Stimulated activated CD4-positive, alpha-beta T cell treated with anti-CD3 and anti-CD28 coated beads, Interleukin-15, amount 100 ng/mL, for 24 hours (primary cell): ENCODE measurements around the gene SLC5A12.
"Not testable (repeated sequence)": the region's sequence is repeated elsewhere in the genome, so short reads cannot be mapped to it uniquely, and the experiment has no call there.

Experiments used
- DNase-seq: peaks from one replicate; pipeline ENCODE4 v3.0.0-alpha.2; 2020

The SLC5A12 gene

DNA sequence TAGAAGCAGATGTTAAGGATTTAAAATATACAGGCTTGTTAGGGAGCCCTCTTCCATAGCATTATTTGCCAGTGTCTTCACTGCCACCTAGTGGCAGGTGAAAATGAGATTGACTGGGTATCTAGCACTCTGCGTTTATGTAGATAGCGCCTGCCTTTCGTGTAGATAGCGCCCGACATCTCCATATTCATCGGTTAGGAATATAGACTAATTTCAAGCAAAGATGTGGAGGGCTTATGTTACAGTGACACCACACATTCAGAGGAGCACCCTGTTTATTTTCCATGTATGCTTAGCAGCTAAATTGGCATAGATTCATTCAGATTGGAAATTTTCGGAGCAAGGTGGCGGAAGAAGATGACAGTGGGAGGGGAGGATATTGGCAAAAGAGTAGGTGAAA is 72.0 kb downstream of the SLC5A12 start:
- DNase-seq = peak; percentile 39

DNA sequence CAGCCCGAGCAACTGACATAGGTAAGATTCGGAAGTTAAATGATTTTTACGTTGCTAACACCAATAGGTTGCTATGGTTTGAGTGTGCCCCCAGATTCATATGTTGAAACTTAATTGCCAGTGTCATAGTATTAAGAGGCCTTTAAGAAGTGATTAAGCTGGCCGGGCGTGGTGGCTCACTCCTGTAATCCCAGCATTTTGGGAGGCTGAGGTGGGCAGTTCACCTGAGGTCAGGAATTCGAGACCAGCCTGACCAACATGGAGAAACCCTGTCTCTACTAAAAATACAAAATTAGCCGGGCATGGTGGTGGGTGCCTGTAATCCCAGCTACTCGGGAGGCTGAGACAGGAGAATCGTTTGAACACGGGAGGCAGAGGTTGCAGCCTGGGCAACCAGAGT is 78.5 kb downstream of the SLC5A12 start:
- DNase-seq = not testable (repeated sequence)

DNA sequence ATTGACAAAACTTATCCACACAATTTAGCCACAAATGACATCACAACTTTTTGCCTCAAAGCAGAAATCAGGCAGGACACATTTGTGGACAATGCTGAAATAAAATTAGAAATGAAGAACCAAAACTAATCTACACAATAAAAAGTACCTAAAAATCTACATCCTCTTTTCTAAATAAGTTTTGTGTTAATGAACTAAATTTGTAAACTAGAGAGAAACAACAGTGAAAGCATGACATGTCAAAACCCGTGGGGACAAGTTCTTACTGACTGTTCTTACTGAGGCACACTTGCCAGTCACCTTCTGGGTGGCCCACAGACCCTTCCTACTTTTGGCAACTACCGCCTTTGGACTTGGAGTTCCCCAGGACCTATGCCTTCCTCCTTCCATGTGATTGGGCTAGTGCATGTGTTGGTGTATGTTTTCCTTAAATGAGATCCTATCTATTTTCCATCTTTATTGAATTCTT is 89.1 kb downstream of the SLC5A12 start:
- no peak for DNase-seq

DNA sequence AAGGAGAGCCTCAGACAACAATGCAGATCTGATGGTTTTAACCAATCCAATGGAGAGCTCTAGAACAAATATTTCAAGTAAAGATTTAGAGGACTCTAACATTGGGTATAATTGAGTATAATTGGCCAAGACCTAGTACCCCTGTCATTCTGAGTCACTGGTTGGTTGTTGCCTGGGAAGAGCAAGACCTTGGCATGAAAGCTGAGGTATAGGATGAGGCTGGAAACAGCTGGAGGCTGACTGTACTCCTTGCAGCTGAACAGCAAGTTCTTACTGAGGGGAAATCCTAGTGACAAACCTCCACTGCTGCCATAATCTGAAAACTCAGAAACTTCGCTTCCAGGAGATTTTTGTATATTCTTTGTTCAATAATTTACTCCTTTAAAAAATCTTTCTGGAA is 95.5 kb downstream of the SLC5A12 start:
- no peak for DNase-seq

DNA sequence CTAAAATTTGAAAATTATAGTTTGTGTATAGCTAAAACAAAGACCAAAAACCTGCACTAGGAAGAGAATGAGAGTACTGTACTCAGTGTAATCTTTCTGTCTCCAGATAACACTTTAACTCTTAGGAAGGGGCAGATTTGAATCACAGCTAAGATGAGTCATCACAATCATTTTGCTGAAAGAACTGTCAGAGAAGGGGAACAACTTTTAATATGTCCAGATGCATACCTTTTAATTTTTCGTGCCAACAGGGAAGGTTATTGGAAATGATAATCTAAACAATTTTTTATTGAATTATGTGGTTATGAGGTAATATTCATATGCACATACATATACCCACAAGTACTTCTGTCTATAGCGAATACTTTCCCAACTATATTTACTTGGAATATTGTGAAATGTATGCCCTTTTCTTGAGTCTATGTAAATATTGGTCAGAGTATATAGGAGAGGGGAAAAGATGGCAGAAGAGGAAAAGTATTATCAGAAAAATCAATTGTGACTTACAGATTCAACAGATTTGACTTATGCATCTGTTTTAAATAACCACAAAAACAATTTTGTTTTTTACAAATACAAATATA is 98.7 kb downstream of the SLC5A12 start:
- no peak for DNase-seq

DNA sequence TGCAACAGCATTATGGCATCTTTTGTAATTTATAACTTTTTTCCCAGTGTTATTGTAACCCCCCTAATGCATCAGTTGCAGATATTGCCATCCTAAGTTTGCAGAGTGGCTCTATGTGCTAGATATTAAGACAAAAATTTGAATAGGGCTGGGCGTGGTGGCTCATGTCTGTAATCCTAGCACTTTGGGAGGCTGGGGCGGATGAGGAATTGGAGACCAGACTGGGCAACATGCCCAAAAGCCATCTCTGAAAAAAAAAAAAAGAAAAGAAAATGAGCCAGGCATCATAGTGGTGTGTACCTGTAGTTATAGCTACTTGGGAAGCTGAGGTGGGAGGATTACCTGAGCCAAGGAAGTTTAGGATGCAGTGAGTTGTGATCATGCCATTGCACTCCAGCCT is 99.7 kb downstream of the SLC5A12 start:
- no peak for DNase-seq

DNA sequence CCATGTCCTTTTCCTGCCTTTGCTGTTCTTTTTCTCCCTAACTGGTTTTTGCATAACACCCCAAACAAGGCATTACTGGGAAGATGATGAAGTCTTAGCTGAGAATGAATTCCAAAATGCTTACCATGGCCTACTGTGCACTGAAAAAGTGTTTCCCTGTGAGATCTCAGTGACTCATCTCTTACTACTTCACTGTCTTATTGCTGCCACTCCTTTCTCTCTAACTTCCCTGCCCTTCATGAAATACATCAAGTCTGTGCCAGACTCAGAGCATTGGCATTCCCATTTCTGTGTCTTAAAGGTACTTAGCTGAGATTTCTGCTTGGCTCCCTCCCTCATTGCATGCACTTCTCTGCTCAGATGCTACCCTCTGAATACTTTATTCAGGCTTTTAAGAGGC is 100.7 kb downstream of the SLC5A12 start:
- DNase-seq = no peak

DNA sequence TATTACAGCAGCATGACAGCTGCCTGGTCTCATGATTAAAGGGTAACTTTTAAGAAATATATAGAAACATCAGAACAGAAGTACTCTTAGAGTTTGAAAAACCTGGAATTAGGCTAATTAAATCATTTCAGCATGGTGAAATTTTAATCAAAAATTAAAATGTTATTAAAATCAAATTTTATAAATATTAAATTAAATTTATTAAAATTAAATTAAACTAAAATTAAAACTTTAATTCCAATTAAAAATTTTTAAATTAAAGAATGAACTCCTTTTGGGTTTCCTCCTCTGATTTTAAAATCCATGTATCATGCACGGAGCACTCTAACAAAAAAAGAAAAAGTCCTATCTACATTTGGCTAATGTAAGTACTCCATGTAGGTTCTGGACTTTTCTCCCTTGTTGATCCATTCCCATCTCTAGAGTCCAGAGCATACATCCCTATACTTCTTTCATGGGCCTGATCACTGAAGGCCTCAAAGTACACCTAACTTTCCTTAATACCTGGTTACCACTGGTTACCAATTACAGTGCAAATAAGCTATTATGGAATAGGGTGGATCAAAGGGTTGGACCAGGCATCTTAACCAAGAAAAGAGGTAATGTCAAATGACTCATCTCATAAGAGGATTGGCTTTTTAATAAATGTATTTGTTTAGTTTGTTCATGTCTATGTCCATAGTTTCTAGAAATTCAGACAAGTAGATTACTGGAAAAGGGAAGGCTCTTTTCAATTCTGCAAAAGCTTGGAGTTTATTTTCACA is 101.4 kb downstream of the SLC5A12 start:
- no peak for DNase-seq

DNA sequence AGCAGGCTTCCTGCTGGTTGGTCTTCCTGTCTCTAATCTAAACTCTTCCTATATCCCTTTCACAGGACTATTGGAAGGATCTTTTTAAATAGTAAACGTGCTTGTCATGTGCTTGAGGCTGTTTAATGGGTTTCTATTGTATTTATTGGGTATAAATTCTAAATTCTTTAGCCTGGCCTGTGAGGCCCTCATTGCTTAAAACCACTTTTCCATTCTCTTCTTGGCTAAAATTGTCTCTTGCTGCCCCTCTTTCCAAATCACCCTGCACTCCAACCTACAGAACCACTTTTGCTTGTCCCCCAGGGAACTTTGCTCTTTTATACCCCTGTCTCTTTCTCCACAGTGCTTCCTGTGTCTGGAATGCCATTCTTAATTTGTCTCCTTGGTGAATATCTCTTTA is 103.4 kb downstream of the SLC5A12 start:
- no peak for DNase-seq
